Mesothelial cell of epicardium (in vitro differentiated cells): ENCODE measurements around the gene KAZN. TPM values are rescaled to one million over a fixed set of nuclear protein-coding genes. Genes with fewer than 3 reads are reported as not detected.

Source experiments
- DNase-seq, 2 experiments: peaks; one replicate each; pipeline ENCODE4 v3.0.0; 2021; ENCODE audit warnings: low spot score in 2 of 2; ENCODE audit not compliant: unreplicated experiment in 2 of 2
- H3K27ac Mint-ChIP-seq: 2 replicates; pipeline ENCODE4 v1.8.0; 2021; ENCODE audit warnings: mixed read lengths
- H3K27me3 Mint-ChIP-seq: 2 replicates; pipeline ENCODE4 v1.8.0; 2021; ENCODE audit warnings: low read depth, mixed read lengths
- H3K36me3 Mint-ChIP-seq: 2 replicates; pipeline ENCODE4 v1.8.0; 2021; ENCODE audit warnings: mixed read lengths
- H3K4me1 Mint-ChIP-seq: 2 replicates; pipeline ENCODE4 v1.8.0; 2021; ENCODE audit warnings: mixed read lengths
- H3K4me3 Mint-ChIP-seq: 2 replicates; pipeline ENCODE4 v1.8.0; 2021; ENCODE audit warnings: mild to moderate bottlenecking, moderate library complexity, mixed read lengths
- H3K9me3 Mint-ChIP-seq: 2 replicates; pipeline ENCODE4 v1.8.0; 2021; ENCODE audit warnings: mixed read lengths
- total RNA-seq: library from RNA; stranded (reverse); gene quantifications from 3 replicates; pipeline ENCODE4 v1.2.1, GENCODE V29; 2021
- TF ChIP-seq, protein P1 (sequence below): fragments of 200-600 bp; sonication (generic); IDR thresholded peaks from one replicate; pipeline ENCODE4 v1.5.0; 2021; ENCODE audit warnings: antibody characterized with exemption; ENCODE audit not compliant: unreplicated experiment

The KAZN gene
- total RNA-seq, 1 donor from 2014 or later, result 38.4 TPM

DNA sequence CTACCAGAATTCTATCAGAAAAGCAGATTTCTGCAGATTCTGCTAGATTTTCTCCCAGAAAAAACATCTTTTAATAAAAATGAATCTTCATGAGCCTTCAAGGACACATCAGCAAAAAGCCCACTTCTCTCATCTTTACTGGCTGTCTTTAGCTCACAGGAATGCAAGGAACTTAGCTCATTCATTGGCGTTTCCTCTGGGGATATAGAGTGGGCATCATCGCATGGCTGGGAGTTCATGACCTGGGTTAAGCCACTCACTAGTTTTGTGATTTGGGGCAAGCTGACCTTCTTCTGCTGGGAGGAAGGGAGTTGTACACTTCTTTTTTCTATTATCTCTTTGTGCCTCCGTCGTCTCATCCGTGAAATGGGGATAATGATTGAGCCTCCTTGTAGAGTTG is 149.7 kb downstream of the KAZN start:
- H3K4me3 Mint-ChIP-seq, result no peak overlapping the region
- H3K27ac Mint-ChIP-seq, result no peak overlapping the region
- H3K9me3 Mint-ChIP-seq, result peaks cover 11% of the 10 kb centered on the region
- TF ChIP-seq, protein P1, sequence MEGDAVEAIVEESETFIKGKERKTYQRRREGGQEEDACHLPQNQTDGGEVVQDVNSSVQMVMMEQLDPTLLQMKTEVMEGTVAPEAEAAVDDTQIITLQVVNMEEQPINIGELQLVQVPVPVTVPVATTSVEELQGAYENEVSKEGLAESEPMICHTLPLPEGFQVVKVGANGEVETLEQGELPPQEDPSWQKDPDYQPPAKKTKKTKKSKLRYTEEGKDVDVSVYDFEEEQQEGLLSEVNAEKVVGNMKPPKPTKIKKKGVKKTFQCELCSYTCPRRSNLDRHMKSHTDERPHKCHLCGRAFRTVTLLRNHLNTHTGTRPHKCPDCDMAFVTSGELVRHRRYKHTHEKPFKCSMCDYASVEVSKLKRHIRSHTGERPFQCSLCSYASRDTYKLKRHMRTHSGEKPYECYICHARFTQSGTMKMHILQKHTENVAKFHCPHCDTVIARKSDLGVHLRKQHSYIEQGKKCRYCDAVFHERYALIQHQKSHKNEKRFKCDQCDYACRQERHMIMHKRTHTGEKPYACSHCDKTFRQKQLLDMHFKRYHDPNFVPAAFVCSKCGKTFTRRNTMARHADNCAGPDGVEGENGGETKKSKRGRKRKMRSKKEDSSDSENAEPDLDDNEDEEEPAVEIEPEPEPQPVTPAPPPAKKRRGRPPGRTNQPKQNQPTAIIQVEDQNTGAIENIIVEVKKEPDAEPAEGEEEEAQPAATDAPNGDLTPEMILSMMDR, result no peak
- H3K27me3 Mint-ChIP-seq, result no peaks in the 10 kb centered on the region
- peaks cover 18% of the 10 kb centered on the region for H3K4me1 Mint-ChIP-seq
- no peak for DNase-seq
- peaks cover 1% of the 10 kb centered on the region for H3K36me3 Mint-ChIP-seq

DNA sequence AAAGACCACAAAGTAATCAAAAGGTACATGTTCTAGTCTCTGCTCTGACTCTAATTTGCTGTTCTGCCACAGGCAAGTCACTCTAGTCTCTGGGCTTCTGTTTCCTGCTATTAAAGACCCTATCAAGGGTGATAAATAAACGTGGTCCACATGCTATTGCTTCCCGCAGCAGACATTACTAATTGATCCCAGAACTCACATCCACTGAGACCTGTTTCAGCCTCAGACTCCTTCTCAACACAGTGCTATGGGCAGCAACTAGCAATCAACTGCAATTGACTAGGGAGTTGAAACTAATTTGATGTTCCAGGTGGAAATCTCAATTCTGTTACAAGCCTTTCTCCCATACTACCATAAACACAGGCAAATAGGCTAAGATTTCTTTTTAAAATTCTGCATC is 150.5 kb downstream of the KAZN start:
- H3K9me3 Mint-ChIP-seq, result peaks cover 14% of the 10 kb centered on the region
- H3K27ac Mint-ChIP-seq, result no peak overlapping the region
- no peak for DNase-seq
- H3K36me3 Mint-ChIP-seq, result peaks cover 1% of the 10 kb centered on the region
- no peaks in the 10 kb centered on the region for H3K27me3 Mint-ChIP-seq
- H3K4me3 Mint-ChIP-seq, result no peak overlapping the region
- H3K4me1 Mint-ChIP-seq, result peaks cover 18% of the 10 kb centered on the region
- TF ChIP-seq, protein P1, result no peak

DNA sequence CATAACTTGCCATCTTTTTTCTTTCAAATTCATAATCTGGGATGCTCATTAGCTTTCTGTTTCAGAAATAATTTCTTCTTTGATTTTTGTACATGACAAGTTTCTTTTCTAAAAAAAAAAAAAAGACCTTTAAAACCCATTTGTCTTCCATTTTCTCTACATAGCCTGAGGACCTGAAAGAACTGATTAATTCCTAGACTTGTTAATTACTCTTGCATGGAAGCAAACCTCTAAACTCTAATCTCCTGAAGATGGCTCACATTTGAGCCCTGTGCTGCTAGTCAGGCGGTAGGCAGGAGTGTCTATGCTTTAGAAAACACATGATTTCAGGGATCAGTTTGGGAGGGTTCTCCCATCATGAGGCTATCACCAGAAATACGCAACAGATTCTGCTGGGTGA is 152.0 kb downstream of the KAZN start:
- H3K4me3 Mint-ChIP-seq, result no peak overlapping the region
- no peak for DNase-seq
- no peaks in the 10 kb centered on the region for H3K27me3 Mint-ChIP-seq
- peaks cover 1% of the 10 kb centered on the region for H3K36me3 Mint-ChIP-seq
- no peak overlapping the region for H3K27ac Mint-ChIP-seq
- TF ChIP-seq, protein P1, result no peak
- H3K9me3 Mint-ChIP-seq, result peaks cover 15% of the 10 kb centered on the region
- H3K4me1 Mint-ChIP-seq, result peaks cover 16% of the 10 kb centered on the region

DNA sequence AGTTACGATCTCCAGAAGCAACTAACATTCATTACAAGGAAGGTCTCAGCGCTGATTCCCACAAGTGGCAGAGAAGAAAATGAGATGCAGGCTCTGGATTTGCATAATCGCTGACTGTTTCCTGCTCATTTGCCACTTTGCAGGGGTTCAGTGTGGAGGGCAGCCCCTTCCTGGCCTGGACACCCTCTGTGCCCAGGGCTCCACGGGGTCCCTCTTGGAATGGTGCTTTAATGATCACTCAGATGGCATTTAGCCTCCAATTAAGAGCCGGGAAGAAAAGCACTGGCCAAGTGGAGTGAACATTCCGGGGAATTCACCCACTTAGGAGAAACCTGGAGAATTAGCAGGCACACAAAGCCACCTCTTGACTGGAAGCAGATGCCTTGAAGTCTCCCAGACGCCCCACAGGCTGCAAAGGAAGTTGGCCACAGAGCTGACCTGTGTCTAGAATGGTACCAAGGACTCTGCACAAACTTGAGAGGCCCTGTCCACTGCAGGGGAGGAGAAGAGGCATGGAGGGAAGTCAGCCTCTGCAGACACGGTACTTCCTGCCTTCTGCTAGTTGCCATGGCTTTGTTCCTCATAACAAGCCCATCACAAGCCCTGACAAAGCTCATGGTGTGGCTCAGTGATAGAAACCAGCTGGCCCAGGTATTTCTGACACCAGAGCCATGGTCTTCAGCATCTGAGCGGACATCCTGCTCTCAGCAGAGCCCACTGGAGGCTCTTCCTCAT is 157.2 kb downstream of the KAZN start:
- no peak overlapping the region for H3K27ac Mint-ChIP-seq
- TF ChIP-seq, protein P1, result no peak
- no peak for DNase-seq
- no peaks in the 10 kb centered on the region for H3K27me3 Mint-ChIP-seq
- no peak overlapping the region for H3K4me3 Mint-ChIP-seq
- H3K36me3 Mint-ChIP-seq, result peaks cover 1% of the 10 kb centered on the region
- peaks cover 51% of the 10 kb centered on the region for H3K4me1 Mint-ChIP-seq
- H3K9me3 Mint-ChIP-seq, result peaks cover 15% of the 10 kb centered on the region

DNA sequence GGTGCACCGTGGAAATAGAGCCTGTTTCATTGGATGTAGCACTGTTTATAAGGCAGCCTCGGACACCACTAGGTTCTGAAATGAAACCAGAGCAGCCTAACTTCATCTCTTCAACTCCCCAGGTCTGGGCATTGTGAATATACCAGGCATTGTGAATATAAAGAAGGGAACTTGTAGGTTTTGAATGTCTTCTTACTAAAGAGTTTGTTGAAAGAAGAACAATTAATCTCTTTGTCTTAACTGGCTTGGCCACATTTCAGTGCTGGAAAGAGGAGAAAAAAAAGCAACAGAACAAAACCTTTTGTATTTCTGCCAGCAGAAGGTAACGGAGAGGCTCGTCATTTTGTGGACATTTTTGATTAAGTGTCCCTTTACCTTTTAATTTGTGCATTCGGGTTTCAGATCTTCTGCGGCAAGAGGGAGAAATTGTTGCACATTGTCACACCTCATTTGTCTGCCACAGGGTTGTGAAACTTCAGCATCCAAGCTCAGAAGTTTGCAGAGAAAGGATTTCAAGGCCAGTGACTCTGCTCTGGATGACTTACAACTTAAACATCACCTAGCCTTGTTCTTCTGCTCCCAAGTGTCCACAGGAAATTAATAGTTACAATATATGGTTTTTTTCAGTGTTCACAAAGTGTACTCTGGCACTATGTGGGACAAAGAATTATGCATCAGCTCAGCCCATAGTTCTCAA is 158.3 kb downstream of the KAZN start:
- TF ChIP-seq, protein P1, result no peak
- no peak overlapping the region for H3K4me3 Mint-ChIP-seq
- DNase-seq, result no peak
- H3K9me3 Mint-ChIP-seq, result peaks cover 14% of the 10 kb centered on the region
- H3K27me3 Mint-ChIP-seq, result no peaks in the 10 kb centered on the region
- peak overlapping the region; percentile 87 for H3K27ac Mint-ChIP-seq
- H3K36me3 Mint-ChIP-seq, result peaks cover 3% of the 10 kb centered on the region
- peaks cover 56% of the 10 kb centered on the region for H3K4me1 Mint-ChIP-seq
